ENCODE results near the gene TRIM8.

The TRIM8 gene

DNA sequence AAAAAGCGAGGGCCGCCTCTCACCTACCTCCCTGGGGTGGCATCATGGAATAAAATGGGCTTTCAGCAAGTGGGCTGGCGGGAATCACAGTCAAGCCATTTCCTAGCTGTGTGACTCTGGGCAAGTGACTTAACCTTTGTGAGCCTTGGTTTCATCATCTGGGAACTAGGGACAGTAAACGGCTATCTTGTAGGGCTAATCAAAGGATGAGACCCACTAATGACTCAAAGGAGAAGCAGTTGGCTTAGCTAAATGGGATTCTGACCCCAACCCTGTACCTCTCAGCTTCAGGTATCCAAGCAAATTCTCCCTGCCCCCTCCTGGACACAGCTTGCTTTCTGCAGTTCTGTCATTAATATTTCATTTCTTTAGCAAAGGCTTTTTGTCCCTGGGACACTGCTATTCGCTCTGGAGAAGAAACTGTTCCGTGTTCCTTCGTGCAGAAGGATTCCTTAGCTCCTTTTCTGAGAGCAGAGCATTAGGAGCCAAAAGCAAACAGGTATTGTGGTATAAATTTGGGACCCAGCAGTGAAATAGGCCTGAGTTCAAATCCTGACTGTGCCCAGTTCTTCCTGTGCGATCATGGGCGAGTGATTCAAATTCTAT is 25.9 kb downstream of the TRIM8 start:
- TF ChIP-seq, protein P1, sequence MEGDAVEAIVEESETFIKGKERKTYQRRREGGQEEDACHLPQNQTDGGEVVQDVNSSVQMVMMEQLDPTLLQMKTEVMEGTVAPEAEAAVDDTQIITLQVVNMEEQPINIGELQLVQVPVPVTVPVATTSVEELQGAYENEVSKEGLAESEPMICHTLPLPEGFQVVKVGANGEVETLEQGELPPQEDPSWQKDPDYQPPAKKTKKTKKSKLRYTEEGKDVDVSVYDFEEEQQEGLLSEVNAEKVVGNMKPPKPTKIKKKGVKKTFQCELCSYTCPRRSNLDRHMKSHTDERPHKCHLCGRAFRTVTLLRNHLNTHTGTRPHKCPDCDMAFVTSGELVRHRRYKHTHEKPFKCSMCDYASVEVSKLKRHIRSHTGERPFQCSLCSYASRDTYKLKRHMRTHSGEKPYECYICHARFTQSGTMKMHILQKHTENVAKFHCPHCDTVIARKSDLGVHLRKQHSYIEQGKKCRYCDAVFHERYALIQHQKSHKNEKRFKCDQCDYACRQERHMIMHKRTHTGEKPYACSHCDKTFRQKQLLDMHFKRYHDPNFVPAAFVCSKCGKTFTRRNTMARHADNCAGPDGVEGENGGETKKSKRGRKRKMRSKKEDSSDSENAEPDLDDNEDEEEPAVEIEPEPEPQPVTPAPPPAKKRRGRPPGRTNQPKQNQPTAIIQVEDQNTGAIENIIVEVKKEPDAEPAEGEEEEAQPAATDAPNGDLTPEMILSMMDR (IDR thresholded peaks at IDR 0.05; ENCODE audit: control extremely low read depth, extremely low read depth, low read depth, missing control alignments): no peak
- DNase-seq (ENCODE audit: extremely low spot score): no peak
- ChIA-PET CTCF (interaction anchor here (0.9 to 3.1 kb wide), 15 partner anchors 8 to 510 kb away, joined by 3 to 25 read pairs (median 5); partner anchors contain the start of genes ARL3 and SFXN2), POLR2A (interaction anchor here (2.3 kb wide), 1 partner anchor 9 kb away, joined by 14 read pairs; no protein-coding TSS in a partner anchor)

DNA sequence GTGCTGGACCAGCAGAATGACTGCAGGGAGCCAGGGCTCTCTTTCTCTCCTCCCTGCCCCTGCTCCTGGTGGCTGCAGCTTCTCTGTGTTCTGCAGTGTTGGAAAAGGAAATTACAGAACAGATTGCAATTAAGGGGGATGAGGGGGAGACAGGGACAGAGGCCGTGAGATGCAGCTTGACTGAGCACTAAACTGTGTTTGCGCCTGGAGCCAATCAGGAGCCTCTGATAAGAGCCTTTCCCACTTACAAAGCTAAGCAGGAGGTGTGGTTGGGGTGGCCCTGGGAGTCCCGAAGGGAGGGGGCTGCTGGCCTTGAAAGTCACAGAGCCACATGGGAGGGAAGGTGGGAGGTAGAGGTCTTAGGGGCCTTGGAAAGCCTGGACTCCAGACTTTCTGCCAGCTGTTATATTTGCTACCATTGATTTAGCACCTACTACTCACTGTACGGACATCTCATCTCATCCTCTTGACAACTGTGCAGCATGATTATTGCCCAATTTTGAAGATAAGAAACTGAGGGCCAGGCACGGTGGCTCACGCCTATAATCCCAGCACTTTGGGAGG is 26.7 kb downstream of the TRIM8 start:
- TF ChIP-seq, protein P1 (IDR thresholded peaks at IDR 0.05; ENCODE audit: control extremely low read depth, extremely low read depth, low read depth, missing control alignments): no peak
- ChIA-PET POLR2A (interaction anchor here (2.3 kb wide), 1 partner anchor 10 kb away, joined by 14 read pairs; no protein-coding TSS in a partner anchor), CTCF (interaction anchor here (1.1 to 3.1 kb wide), 9 partner anchors 7 to 511 kb away, joined by 3 to 25 read pairs (median 10); partner anchors contain the start of genes ARL3 and SFXN2)
- DNase-seq (ENCODE audit: extremely low spot score): no peak

GRCh38 chr10:102673236-102673818 is 29.0 kb downstream of the TRIM8 start:
- ChIA-PET POLR2A (interaction anchor here (0.6 kb wide), 1 partner anchor 27 kb away, joined by 4 read pairs; no protein-coding TSS in a partner anchor), CTCF (interaction anchor here (1.2 to 8.3 kb wide), 3 partner anchors 10 to 39 kb away, joined by 3 to 84 read pairs (median 41); partner anchors contain the start of genes ARL3, SFXN2 and TRIM8)

DNA sequence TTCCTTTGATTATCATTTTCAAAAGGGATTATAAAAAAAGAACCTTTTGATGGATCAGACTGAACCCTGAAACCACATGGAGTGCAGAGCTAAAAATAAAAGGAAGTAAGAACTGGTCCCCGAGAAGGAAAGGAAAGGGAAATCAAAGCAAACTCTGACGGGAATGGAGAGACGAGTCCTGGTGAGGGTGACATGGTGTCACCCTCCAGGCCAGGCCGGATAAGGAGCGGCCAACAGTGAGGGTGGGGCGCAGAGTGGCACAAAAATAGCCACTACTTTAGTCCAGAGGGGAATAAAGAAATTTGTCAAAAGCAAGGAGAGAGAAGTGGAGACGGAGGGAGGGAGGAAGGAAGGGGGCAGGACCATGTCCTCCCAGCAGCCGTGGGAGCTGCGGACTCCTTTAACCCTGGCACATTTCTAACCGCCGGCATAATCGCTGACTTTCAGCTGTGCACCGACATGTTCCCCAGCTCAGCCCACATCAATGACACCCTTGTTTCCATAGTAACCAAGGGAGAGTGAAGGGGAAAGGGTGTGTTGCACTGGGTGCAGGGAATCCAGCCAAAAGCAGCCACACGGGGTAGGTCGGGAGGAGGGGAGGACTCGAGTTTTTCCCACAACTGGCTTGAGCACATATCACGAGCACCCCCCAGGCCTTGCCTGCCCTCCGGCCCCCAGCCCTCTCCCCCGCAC is 29.7 kb downstream of the TRIM8 start:
- DNase-seq (ENCODE audit: extremely low spot score): peak; percentile 76
- ChIA-PET CTCF (interaction anchor here (1.2 to 8.3 kb wide), 4 partner anchors 11 to 39 kb away, joined by 3 to 84 read pairs (median 22); partner anchors contain the start of genes ARL3, SFXN2 and TRIM8), POLR2A (no interaction called here)
- TF ChIP-seq, protein P1 (IDR thresholded peaks at IDR 0.05; ENCODE audit: control extremely low read depth, extremely low read depth, low read depth, missing control alignments): no peak

More at GRCh38 chr10:102673236-102673818, 29.0 kb downstream of the TRIM8 start:
- no peak for DNase-seq (ENCODE audit: extremely low spot score)
- TF ChIP-seq, protein P1 (IDR thresholded peaks at IDR 0.05; ENCODE audit: control extremely low read depth, extremely low read depth, low read depth, missing control alignments): no peak

GRCh38 chr10:102674566-102674965 is 30.3 kb downstream of the TRIM8 start:
- CTCF ChIA-PET: interaction anchor here (1.4 to 8.3 kb wide), 4 partner anchors 11 to 38 kb away, joined by 3 to 84 read pairs (median 23); partner anchors contain the start of genes ARL3 and SFXN2
- TF ChIP-seq, protein P1 (IDR thresholded peaks at IDR 0.05; ENCODE audit: control extremely low read depth, extremely low read depth, low read depth, missing control alignments): no peak
- DNase-seq (ENCODE audit: extremely low spot score): peak; percentile 26
- POLR2A ChIA-PET: interaction anchor here (0.6 to 2.2 kb wide), 2 partner anchors 14 to 24 kb away, joined by 3 to 6 read pairs; no protein-coding TSS in a partner anchor

All from GM10248 (cell line).